K562 (cell line): ENCODE results near the gene SLC66A2. TPM values are rescaled to one million over a fixed set of nuclear protein-coding genes. Genes with fewer than 3 reads are reported as not detected.

Source experiments
- BRCA1 ChIP-seq, 2 experiments: fragments of 450-650 bp in 1 of 2; sonication (generic) in 1 of 2; formaldehyde crosslinking in 1 of 2; IDR thresholded peaks; 2 replicates each; pipeline versions ENCODE4 v1.5.0 to v1.6.1; 2017 to 2020; ENCODE audit warnings: mild to moderate bottlenecking in 1 of 2, missing genetic modification reagents in 1 of 2
- EZH2 ChIP-seq: IDR thresholded peaks from 2 replicates; pipeline ENCODE4 v1.6.1; 2012; ENCODE audit warnings: low read depth, mild to moderate bottlenecking, inconsistent platforms, low read length, borderline replicate concordance
- FOXP1 ChIP-seq: sonication (generic); formaldehyde crosslinking; IDR thresholded peaks from 2 replicates; pipeline ENCODE4 v1.8.0; 2022; ENCODE audit warnings: mild to moderate bottlenecking, missing genetic modification reagents
- HDAC8 ChIP-seq: fragments of 450-650 bp; IDR thresholded peaks from 2 replicates; pipeline ENCODE4 v1.6.1; 2016; ENCODE audit warnings: mild to moderate bottlenecking, missing genetic modification characterization, moderate library complexity, missing compliant biosample characterization
- KDM1A ChIP-seq, 2 experiments: fragments of 450-650 bp; IDR thresholded peaks; 2 replicates each; pipeline ENCODE4 v1.6.1; 2016; ENCODE audit warnings: mild to moderate bottlenecking in 2 of 2
- KLF16 ChIP-seq: IDR thresholded peaks from 2 replicates; pipeline ENCODE4 v1.6.1; 2016; ENCODE audit warnings: antibody characterized with exemption
- MED1 ChIP-seq: sonication (generic); formaldehyde crosslinking; IDR thresholded peaks from 2 replicates; pipeline ENCODE4 v1.8.1; 2023; ENCODE audit warnings: missing genetic modification reagents, borderline replicate concordance
- OTX1 ChIP-seq: fragments of 450-650 bp; formaldehyde crosslinking; IDR thresholded peaks from 2 replicates; pipeline ENCODE4 v1.4.0; 2022; ENCODE audit warnings: mild to moderate bottlenecking
- POLR2G ChIP-seq: fragments of 200-400 bp; formaldehyde crosslinking; IDR thresholded peaks from 2 replicates; pipeline ENCODE4 v1.6.1; 2017; ENCODE audit warnings: low read depth, mild to moderate bottlenecking, antibody characterized with exemption, low read length, moderate library complexity
- RBBP5 ChIP-seq: fragments of 200-600 bp; sonication (generic); IDR thresholded peaks from 2 replicates; pipeline ENCODE4 v1.6.1; 2012; ENCODE audit warnings: borderline replicate concordance, mild to moderate bottlenecking, low read length, control low read depth, inconsistent platforms; ENCODE audit not compliant: insufficient read depth, poor library complexity, severe bottlenecking
- SMAD4 ChIP-seq: fragments of 250-450 bp; sonication (Bioruptor Pico); conservative IDR thresholded peaks from 2 replicates; pipeline ENCODE4 v1.8.0; 2021; ENCODE audit warnings: inconsistent platforms, mild to moderate bottlenecking, moderate library complexity
- SNRNP70 ChIP-seq: fragments of 200-400 bp; formaldehyde crosslinking; optimal IDR thresholded peaks from 2 replicates; pipeline ENCODE3; 2017; ENCODE audit warnings: low read depth, low read length
- SRSF9 ChIP-seq: fragments of 200-400 bp; formaldehyde crosslinking; IDR thresholded peaks from 2 replicates; pipeline ENCODE4 v1.6.1; 2017; ENCODE audit warnings: low read depth, low read length, borderline replicate concordance
- TAF9B ChIP-seq: fragments of 450-650 bp; IDR thresholded peaks from 2 replicates; pipeline ENCODE4 v1.6.1; 2018; ENCODE audit warnings: mild to moderate bottlenecking; ENCODE audit not compliant: partially characterized antibody
- TEAD4 ChIP-seq, 2 experiments: sonication (generic) in 1 of 2; formaldehyde crosslinking in 1 of 2; IDR thresholded peaks; 2 replicates each; pipeline versions ENCODE4 v1.6.1 to v1.8.0; 2012 to 2022; ENCODE audit warnings: borderline replicate concordance in 1 of 2, inconsistent platforms in 1 of 2, low read length in 1 of 2, mild to moderate bottlenecking in 1 of 2, missing genetic modification reagents in 1 of 2
- THRB ChIP-seq: fragments of 450-650 bp; formaldehyde crosslinking; conservative IDR thresholded peaks from 2 replicates; pipeline ENCODE4 v1.4.0; 2022; ENCODE audit warnings: mild to moderate bottlenecking, missing genetic modification characterization
- TRIM24 ChIP-seq, 2 experiments: fragments of 450-650 bp; IDR thresholded peaks; 2 replicates each; pipeline ENCODE4 v1.6.1; 2016
- ZBED1 ChIP-seq: IDR thresholded peaks from 2 replicates; pipeline ENCODE4 v1.6.1; 2014
- ZBTB34 ChIP-seq: fragments of 250-450 bp; sonication (Bioruptor Pico); IDR thresholded peaks from 2 replicates; pipeline ENCODE4 v1.8.0; 2021; ENCODE audit warnings: mild to moderate bottlenecking, moderate library complexity
- ZBTB9 ChIP-seq: fragments of 450-650 bp; formaldehyde crosslinking; IDR thresholded peaks from 2 replicates; pipeline ENCODE4 v1.4.0; 2020; ENCODE audit warnings: mild to moderate bottlenecking, moderate library complexity
- ZC3H4 ChIP-seq: sonication (generic); formaldehyde crosslinking; IDR thresholded peaks from 2 replicates; pipeline ENCODE4 v1.9.0; 2021; ENCODE audit warnings: missing genetic modification reagents, borderline replicate concordance
- ZFP36 ChIP-seq: fragments of 150-350 bp; IDR thresholded peaks from 2 replicates; pipeline ENCODE4 v1.6.1; 2018; ENCODE audit warnings: low read length, low read depth; ENCODE audit not compliant: partially characterized antibody
- ZNF143 ChIP-seq: sonication (generic); formaldehyde crosslinking; IDR thresholded peaks from 2 replicates; pipeline ENCODE4 v1.9.0; 2022; ENCODE audit warnings: mild to moderate bottlenecking, missing genetic modification reagents
- polyA plus RNA-seq, 8 experiments: library from polyadenylated mRNA; depleted of rRNA in 4 of 8; stranded (reverse) in 5 of 8; unstranded in 3 of 8; fragments of >200 nt; fragmentation: Nextera tagmentation in 2 of 8; fragmentation: Illumina TruSeq in 1 of 8; extraction: Ambion mirVana in 2 of 8; extraction: Trizol in 1 of 8; gene quantifications; 2 replicates each; pipeline versions ENCODE4 v1.2.1 to v1.2.3, GENCODE V29; 2011 to 2014; ENCODE audit warnings: inconsistent platforms in 1 of 8, missing spikeins in 1 of 8
- total RNA-seq, 7 experiments: library from RNA; depleted of rRNA in 6 of 7; stranded (reverse); fragments of >200 nt in 6 of 7; fragmentation: Illumina TruSeq in 2 of 7; extraction: Trizol in 2 of 7; gene quantifications; 2 replicates each; pipeline versions ENCODE4 v1.2.1 to v1.2.3, GENCODE V29; 2011 to 2021; ENCODE audit warnings: low replicate concordance in 1 of 7
- TF ChIP-seq, protein P1 (sequence below): fragments of 250-450 bp; sonication (Bioruptor Pico); IDR thresholded peaks from 2 replicates; pipeline ENCODE4 v1.4.0; 2020; ENCODE audit warnings: mild to moderate bottlenecking, moderate library complexity, borderline replicate concordance

Gene SLC66A2
- total and polyA plus RNA-seq, 9 of the 15 experiments (the other 6 are each of a cell fraction or from before 2014, with no cell fraction given) = 0.25 to 17.5 (median 5.6) TPM

GRCh38 chr18:79975043-79975442, 23.6 kb upstream of the SLC66A2 start (continued):
- TF ChIP-seq, protein P1, sequence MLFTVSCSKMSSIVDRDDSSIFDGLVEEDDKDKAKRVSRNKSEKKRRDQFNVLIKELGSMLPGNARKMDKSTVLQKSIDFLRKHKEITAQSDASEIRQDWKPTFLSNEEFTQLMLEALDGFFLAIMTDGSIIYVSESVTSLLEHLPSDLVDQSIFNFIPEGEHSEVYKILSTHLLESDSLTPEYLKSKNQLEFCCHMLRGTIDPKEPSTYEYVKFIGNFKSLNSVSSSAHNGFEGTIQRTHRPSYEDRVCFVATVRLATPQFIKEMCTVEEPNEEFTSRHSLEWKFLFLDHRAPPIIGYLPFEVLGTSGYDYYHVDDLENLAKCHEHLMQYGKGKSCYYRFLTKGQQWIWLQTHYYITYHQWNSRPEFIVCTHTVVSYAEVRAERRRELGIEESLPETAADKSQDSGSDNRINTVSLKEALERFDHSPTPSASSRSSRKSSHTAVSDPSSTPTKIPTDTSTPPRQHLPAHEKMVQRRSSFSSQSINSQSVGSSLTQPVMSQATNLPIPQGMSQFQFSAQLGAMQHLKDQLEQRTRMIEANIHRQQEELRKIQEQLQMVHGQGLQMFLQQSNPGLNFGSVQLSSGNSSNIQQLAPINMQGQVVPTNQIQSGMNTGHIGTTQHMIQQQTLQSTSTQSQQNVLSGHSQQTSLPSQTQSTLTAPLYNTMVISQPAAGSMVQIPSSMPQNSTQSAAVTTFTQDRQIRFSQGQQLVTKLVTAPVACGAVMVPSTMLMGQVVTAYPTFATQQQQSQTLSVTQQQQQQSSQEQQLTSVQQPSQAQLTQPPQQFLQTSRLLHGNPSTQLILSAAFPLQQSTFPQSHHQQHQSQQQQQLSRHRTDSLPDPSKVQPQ (CRISPR knock-in tag) = no peak
- TF ChIP-seq OTX1 (CRISPR knock-in tag) (no peak), SNRNP70 (no peak), SMAD4 (no peak), HDAC8 (tag) (no peak), ZBTB34 (CRISPR knock-in tag) (no peak), TEAD4 (IDR thresholded peaks at IDR 0.05; ENCODE audit: low read length) (peak; percentile 91), TEAD4 (CRISPR knock-in tag; IDR thresholded peaks at IDR 0.05; ENCODE audit: borderline replicate concordance) (no peak), ZFP36 (no peak), POLR2G (no peak), KLF16 (peak; percentile 76), FOXP1 (CRISPR knock-in tag) (no peak), ZBED1 (no peak), BRCA1 (IDR thresholded peaks at IDR 0.05) (no peak), BRCA1 (CRISPR knock-in tag; IDR thresholded peaks at IDR 0.05) (no peak), EZH2 (no peak), ZC3H4 (CRISPR knock-in tag) (no peak), MED1 (CRISPR knock-in tag) (no peak), THRB (CRISPR knock-in tag) (no peak), ZNF143 (CRISPR knock-in tag) (no peak), SRSF9 (no peak), RBBP5 (no peak), KDM1A (IDR thresholded peaks at IDR 0.05) (peak; percentile 36 to 47; a peak in 3 of 4 replicates), TRIM24 (IDR thresholded peaks at IDR 0.05) (peak in 1 of 2 experiments; percentile 35; a peak in 1 of 4 replicates), ZBTB9 (CRISPR knock-in tag) (no peak), TAF9B (no peak)
